Measurements from ENCODE around the gene SFR1. TPM values are rescaled to one million over a fixed set of nuclear protein-coding genes. Genes with fewer than 3 reads are reported as not detected.

SFR1 gene
- total RNA-seq, 1 donor from 2014 or later: 13.3 TPM

- no peak for DNase-seq (ENCODE audit: low read depth, low spot score)
Observed at GRCh38 chr10:104104926-104105325, 17.0 kb upstream of the SFR1 start.

- DNase-seq (ENCODE audit: low read depth, low spot score): no peak
Observed at GRCh38 chr10:104109908-104110662, 11.9 kb upstream of the SFR1 start.

DNA sequence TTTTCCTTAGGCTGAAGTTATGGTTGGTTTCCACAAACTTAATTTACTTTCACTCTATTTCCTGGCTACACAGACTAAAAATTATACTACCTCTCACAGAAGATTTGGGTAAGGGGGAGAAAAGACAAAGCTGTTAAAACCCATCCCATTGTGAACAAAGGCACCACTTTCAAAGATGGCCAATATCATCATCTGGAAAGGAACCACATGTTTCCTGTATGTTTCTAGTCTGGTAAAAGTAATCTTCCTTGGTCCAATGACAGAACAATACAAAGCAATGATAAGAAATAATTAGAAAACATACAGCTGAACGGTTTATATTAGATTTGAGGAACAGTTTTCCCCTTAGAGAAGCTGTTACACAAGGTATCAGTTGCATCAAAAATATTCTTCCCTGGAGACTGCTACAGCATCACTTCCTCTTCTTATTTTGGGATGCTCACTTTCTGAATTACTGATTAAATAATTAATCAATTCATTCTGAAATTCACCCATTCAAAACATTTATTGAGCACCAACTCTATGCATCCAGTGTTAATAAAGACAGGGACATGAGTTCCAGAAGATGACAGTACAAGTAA is 8.5 kb upstream of the SFR1 start:
- DNase-seq (ENCODE audit: low read depth, low spot score): no peak

DNA sequence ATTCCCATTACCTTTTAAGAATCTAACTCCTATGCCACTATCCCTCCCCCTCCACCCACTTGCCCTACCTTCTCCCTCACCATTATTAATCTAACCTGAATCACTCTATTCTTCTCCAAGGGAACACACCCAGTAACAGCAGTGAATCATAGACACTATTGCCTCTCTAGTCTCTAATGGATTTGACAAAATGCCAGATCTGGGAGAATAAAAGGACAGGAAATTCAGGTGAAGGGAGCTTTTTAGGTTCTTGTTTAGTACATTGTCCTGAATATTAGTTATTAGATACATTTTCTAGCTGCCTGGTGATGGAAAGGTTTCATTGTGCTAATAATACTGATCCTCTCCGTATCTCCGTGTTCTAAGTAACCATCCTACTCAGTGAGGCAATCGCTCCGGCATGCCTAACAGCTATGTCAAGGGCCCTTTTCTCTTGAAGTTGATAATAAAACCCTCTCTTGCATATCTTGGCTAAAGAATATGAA is 4.1 kb upstream of the SFR1 start:
- no peak for DNase-seq (ENCODE audit: low read depth, low spot score)

- no peak for DNase-seq (ENCODE audit: low read depth, low spot score)
Observed at GRCh38 chr10:104119996-104120395, 2.0 kb upstream of the SFR1 start.

- DNase-seq (ENCODE audit: low read depth, low spot score): no peak
Observed at GRCh38 chr10:104120512-104120902, 1.5 kb upstream of the SFR1 start.

GRCh38 chr10:104120903-104121484 is 977 bp upstream of the SFR1 start:
- peak; percentile 94 for DNase-seq (ENCODE audit: low read depth, low spot score)

- DNase-seq (ENCODE audit: low read depth, low spot score): no peak
Observed at GRCh38 chr10:104122225-104123107, 495 bp downstream of the SFR1 start.

- DNase-seq (ENCODE audit: low read depth, low spot score): no peak
Observed at GRCh38 chr10:104123397-104123796, 1.4 kb downstream of the SFR1 start.

GRCh38 chr10:104127411-104127810 is 5.4 kb downstream of the SFR1 start:
- no peak for DNase-seq (ENCODE audit: low read depth, low spot score)

DNA sequence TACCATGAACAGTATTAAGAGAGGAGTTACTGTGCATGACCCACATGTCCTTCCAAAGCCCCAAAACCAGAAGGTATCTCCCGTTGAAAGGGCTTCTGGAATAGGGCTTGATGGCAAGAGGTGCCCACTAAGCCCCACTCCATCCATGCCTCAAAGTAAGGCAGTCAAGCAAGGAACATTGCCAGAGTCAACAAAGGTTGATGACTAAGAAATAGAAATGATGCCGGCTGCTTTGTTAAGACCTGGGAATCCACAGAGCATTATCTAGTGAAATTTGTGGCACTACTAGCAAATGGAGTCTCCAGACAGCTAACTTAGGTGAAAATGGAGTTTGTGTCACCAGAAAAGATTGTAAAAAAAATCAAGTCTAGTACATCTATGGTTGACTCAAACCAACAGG is 6.2 kb downstream of the SFR1 start:
- DNase-seq (ENCODE audit: low read depth, low spot score): no peak

DNA sequence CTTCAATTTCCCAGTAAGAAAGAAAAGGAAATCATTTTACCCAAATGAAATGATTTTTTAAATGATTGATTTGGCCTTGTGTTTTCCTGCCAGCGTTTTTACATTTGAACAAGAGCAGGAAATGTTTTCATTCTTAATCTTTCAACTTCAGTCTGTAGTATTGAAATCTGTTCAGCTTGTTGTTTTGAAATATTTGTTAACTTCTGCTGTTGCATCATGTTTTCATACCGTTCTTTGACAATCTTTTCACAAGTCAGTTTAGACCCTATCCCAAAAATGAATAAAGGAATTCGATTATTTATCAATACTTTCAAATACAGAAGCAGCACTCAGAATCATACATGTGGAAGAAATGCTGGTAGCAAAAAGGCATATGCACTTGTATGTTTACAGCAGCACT is 8.1 kb downstream of the SFR1 start:
- DNase-seq (ENCODE audit: low read depth, low spot score): no peak

GRCh38 chr10:104138131-104138530 is 16.2 kb downstream of the SFR1 start:
- no peak for DNase-seq (ENCODE audit: low read depth, low spot score)

DNA sequence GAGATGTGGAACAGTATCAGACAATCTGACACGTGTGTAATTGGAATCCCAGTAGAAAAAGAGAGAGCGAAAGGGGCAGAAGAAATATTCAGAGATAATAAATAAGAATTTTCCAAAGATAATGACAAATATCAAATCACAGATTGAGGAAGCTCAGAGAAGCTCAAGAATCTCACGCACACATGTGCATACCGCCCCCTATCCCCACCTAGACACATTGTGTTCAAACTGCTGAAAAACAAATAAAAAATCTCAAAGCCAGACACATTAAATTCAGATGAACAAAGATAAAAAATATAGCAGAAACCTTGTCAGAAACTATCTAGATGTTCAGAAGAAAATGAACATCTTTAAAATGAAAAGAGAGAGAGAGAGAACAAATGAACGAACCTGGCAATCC is 17.2 kb downstream of the SFR1 start:
- no peak for DNase-seq (ENCODE audit: low read depth, low spot score)

DNA sequence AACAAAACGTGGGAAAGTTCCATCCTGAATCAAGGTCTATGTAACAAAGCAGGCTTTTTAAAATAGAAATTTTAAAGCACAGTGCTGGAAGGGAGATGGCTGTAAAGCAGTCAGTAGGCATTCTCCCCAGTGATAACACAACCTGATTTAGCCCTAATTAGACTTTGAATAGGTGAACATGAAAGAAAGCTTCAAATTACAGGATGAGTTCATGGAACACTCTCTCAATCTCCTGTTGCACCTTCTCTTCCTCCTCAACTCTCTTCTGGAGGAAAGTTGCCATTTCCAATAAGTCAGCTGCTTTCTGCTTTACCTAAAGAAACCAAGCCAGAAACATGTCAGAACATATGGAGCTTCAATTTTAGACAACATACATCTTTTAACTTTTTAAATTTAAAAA is 20.1 kb downstream of the SFR1 start:
- no peak for DNase-seq (ENCODE audit: low read depth, low spot score)

GRCh38 chr10:104143829-104144228 is 21.9 kb downstream of the SFR1 start:
- no peak for DNase-seq (ENCODE audit: low read depth, low spot score)

DNA sequence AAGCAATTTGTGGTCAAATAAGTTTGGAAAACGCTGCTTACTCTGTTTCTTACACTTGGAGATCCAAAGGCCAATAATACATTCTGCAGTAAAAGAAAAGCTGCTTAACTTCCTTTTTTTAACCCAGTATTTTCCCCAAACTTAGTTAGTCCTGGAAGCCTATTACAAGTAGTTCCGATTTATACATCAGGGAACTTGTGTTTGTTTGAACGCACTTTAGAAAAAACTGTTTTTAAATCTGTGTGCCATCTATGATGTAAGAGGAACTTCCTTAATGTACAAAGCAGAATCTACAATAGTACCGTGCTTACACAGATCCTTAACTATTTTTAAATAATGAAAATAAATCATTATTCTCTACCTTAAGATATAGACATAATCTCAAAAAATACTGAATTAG is 23.0 kb downstream of the SFR1 start:
- no peak for DNase-seq (ENCODE audit: low read depth, low spot score)

- no peak for DNase-seq (ENCODE audit: low read depth, low spot score)
Observed at GRCh38 chr10:104146882-104147281, 24.9 kb downstream of the SFR1 start.

DNA sequence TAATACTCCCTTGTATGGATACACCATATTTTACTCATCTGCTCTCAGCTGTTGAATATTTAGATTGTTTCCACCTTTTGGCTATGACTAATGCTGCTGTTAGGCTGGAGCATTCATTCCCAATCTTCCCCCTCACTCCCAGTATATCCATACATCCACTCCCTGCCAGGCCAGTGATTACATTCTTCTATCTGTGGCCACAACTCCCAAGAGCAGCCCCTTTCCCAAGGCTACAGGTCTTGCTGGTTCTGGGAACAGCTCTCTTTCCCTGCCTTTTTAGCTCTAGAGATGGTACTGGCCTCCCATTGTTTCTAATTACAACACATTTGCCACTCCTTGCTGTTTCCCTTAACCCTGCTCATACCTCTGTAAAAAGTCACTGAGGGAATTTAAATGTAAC is 28.2 kb downstream of the SFR1 start:
- no peak for DNase-seq (ENCODE audit: low read depth, low spot score)

GRCh38 chr10:104151737-104152136 is 29.8 kb downstream of the SFR1 start:
- no peak for DNase-seq (ENCODE audit: low read depth, low spot score)

GRCh38 chr10:104155591-104155990 is 33.6 kb downstream of the SFR1 start:
- DNase-seq (ENCODE audit: low read depth, low spot score): no peak

All from pulmonary artery endothelial cell (primary cell).